Endothelial cell of umbilical vein (primary cell): Measurements from ENCODE around the gene SYCE1L. TPM values are rescaled to one million over a fixed set of nuclear protein-coding genes. Genes with fewer than 3 reads are reported as not detected.

ENCODE experiments used
- BruUV-seq: library from RNA; stranded (reverse); fragments of 400-500 nt; replicated peaks from 2 replicates; lab custom pipeline; 2021; lab: Mats Ljungman, UMichigan
- CTCF ChIA-PET: fragments of 300-600, 350-600 bp; sonication (Branson Sonifier 250); formaldehyde crosslinking; loops from one replicate; lab custom pipeline; 2021; ENCODE audit warnings: antibody characterized with exemption, inconsistent platforms; lab: Charles Lee
- POLR2A ChIA-PET: fragments of 300-600, 350-600 bp; sonication (Branson Sonifier 250); formaldehyde crosslinking; loops from one replicate; lab custom pipeline; 2021; ENCODE audit warnings: antibody characterized with exemption, inconsistent platforms; lab: Charles Lee
- DNase-seq: peaks from one replicate; pipeline ENCODE4 v3.0.0-alpha.2; 2011; ENCODE audit warnings: low read depth, low spot score
- FAIRE-seq: peaks from 2 replicates; lab custom pipeline; 2011; peaks lifted over from hg19 to GRCh38; lab: Jason Lieb, UNC
- H2AFZ ChIP-seq: 2 replicates; pipeline ENCODE4 v1.6.0; 2012; ENCODE audit warnings: low read depth, low read length, control low read depth, inconsistent platforms
- H3K27ac ChIP-seq: 2 replicates; pipeline ENCODE4 v1.5.1; 2011; ENCODE audit warnings: low read depth, mild to moderate bottlenecking, control low read depth, low read length, moderate library complexity; ENCODE audit not compliant: insufficient read depth
- H3K27me3 ChIP-seq, 2 experiments: 2 replicates each; pipeline versions ENCODE4 v1.6.0 to v1.6.1; 2011; ENCODE audit warnings: low read length in 2 of 2, mixed read lengths in 1 of 2; ENCODE audit not compliant: control insufficient read depth in 2 of 2, insufficient read depth in 2 of 2
- H3K36me3 ChIP-seq, 2 experiments: 2 replicates in 1 of 2; 3 replicates in 1 of 2; pipeline ENCODE4 v1.5.1; 2011; ENCODE audit warnings: low read length in 2 of 2, mild to moderate bottlenecking in 1 of 2, moderate library complexity in 1 of 2; ENCODE audit not compliant: control insufficient read depth in 2 of 2, insufficient read depth in 2 of 2; ENCODE audit errors: extremely low read depth in 1 of 2
- H3K4me1 ChIP-seq: 3 replicates; pipeline ENCODE4 v1.5.1; 2011; ENCODE audit warnings: mild to moderate bottlenecking, low read length; ENCODE audit not compliant: control insufficient read depth, insufficient read depth; ENCODE audit errors: extremely low read depth
- H3K4me2 ChIP-seq: 2 replicates; pipeline ENCODE4 v1.6.1; 2011; ENCODE audit warnings: low read length, control low read depth, mixed read lengths; ENCODE audit not compliant: insufficient read depth
- H3K4me3 ChIP-seq, 3 experiments: fragments of 200-600 bp in 1 of 3; sonication (generic), shearing (Covaris generic) in 1 of 3; replicated peaks in 1 of 3; 2 replicates each; pipeline ENCODE4 v1.5.1; 2011 to 2016; ENCODE audit warnings: control low read depth in 3 of 3, low read length in 3 of 3, mild to moderate bottlenecking in 2 of 3, inconsistent platforms in 1 of 3, low read depth in 1 of 3, moderate library complexity in 1 of 3; ENCODE audit not compliant: insufficient read depth in 1 of 3
- H3K79me2 ChIP-seq: 2 replicates; pipeline ENCODE4 v1.6.0; 2012; ENCODE audit warnings: low read length, inconsistent platforms; ENCODE audit not compliant: control insufficient read depth, insufficient read depth
- H3K9ac ChIP-seq: replicated peaks from 2 replicates; pipeline ENCODE3; 2011; ENCODE audit warnings: low read length, control low read depth; ENCODE audit not compliant: insufficient read depth; ENCODE audit errors: extremely low read depth
- H3K9me1 ChIP-seq: replicated peaks from 3 replicates; pipeline ENCODE4 v1.6.0; 2011; ENCODE audit warnings: mild to moderate bottlenecking, low read length; ENCODE audit not compliant: control insufficient read depth, insufficient read depth; ENCODE audit errors: extremely low read depth
- H3K9me3 ChIP-seq: replicated peaks from 2 replicates; pipeline ENCODE4 v1.5.1; 2012; ENCODE audit warnings: low read length, inconsistent platforms; ENCODE audit not compliant: control insufficient read depth, insufficient read depth
- H4K20me1 ChIP-seq: replicated peaks from 2 replicates; pipeline ENCODE3; 2011; ENCODE audit warnings: mild to moderate bottlenecking, low read length; ENCODE audit not compliant: control insufficient read depth, insufficient read depth; ENCODE audit errors: extremely low read depth
- CTCF ChIP-seq, 2 donors: IDR thresholded peaks; 1 replicate in 1 of 2; 2 replicates in 1 of 2; pipeline ENCODE4 v1.5.1; 2011; ENCODE audit warnings: low read length in 2 of 2, mild to moderate bottlenecking in 2 of 2, moderate library complexity in 2 of 2, control low read depth in 1 of 2, inconsistent platforms in 1 of 2, low read depth in 1 of 2; ENCODE audit not compliant: insufficient read depth in 1 of 2; ENCODE audit errors: extremely low read depth in 1 of 2
- EZH2 ChIP-seq: IDR thresholded peaks from 2 replicates; pipeline ENCODE4 v1.6.1; 2012; ENCODE audit warnings: borderline replicate concordance, low read depth, mild to moderate bottlenecking, moderate library complexity, low read length, inconsistent platforms; ENCODE audit not compliant: severe bottlenecking
- FOS ChIP-seq: IDR thresholded peaks from 2 replicates; pipeline ENCODE4 v1.6.1; 2011; ENCODE audit warnings: mild to moderate bottlenecking, low read length, moderate library complexity, borderline replicate concordance; ENCODE audit not compliant: insufficient read depth
- JUN ChIP-seq: IDR thresholded peaks from 2 replicates; pipeline ENCODE4 v1.6.1; 2011; ENCODE audit warnings: borderline replicate concordance, low read depth; ENCODE audit not compliant: insufficient read length, insufficient read depth
- MAX ChIP-seq: IDR thresholded peaks from 2 replicates; pipeline ENCODE4 v1.6.1; 2011; ENCODE audit not compliant: insufficient read depth, insufficient read length
- MYC ChIP-seq: IDR thresholded peaks from one replicate; pipeline ENCODE4 v1.6.1; 2011; ENCODE audit warnings: mild to moderate bottlenecking, low read depth, low read length
- POLR2A ChIP-seq: IDR thresholded peaks from 2 replicates; pipeline ENCODE4 v1.6.1; 2012; ENCODE audit warnings: low read depth, mild to moderate bottlenecking, control low read depth, low read length
- POLR2AphosphoS5 ChIP-seq: IDR thresholded peaks from 2 replicates; pipeline ENCODE4 v1.6.1; 2012; ENCODE audit warnings: low read depth, mild to moderate bottlenecking, control low read depth, low read length, moderate library complexity; ENCODE audit not compliant: insufficient read depth
- dilution Hi-C: fragments of 300-500 bp; cut with MboI; formaldehyde crosslinking; loops from one replicate; pipeline ENCODE4 v1.15.0; 2019; ENCODE audit warnings: low sequenced_read_pairs; ENCODE audit not compliant: extremely low pct_ligation_motif_present
- intact Hi-C: fragments of 100-400 bp; cut with micrococcal nuclease; formaldehyde crosslinking; loops from one replicate; pipeline ENCODE4 v1.10.0; 2022
- polyA plus RNA-seq, 4 experiments: library from polyadenylated mRNA; depleted of rRNA in 3 of 4; stranded (reverse) in 3 of 4; unstranded in 1 of 4; fragments of >200 nt; gene quantifications; 2 replicates each; pipeline versions ENCODE4 v1.2.1 to v1.2.3, GENCODE V29; 2011 to 2012; ENCODE audit warnings: missing spikeins in 1 of 4
- total RNA-seq: library from RNA; stranded (reverse); gene quantifications from 2 replicates; pipeline ENCODE4 v1.2.3, GENCODE V29; 2021

The SYCE1L gene
- total and polyA plus RNA-seq, 2 donors (not counting 3 experiments of a cell fraction or from before 2014, with no cell fraction given), result 6.8 to 13.7 TPM

- Histone ChIP-seq H3K4me3 (no peak overlapping the region), H3K9me3 (no peaks in the 10 kb centered on the region), H4K20me1 (no peaks in the 10 kb centered on the region), H3K4me2 (peak overlapping the region; percentile 37), H3K27me3 (no peaks in the 10 kb centered on the region), H3K27ac (peak overlapping the region; percentile 48), H2AFZ (no peak overlapping the region), H3K4me1 (peaks cover 17% of the 10 kb centered on the region), H3K79me2 (no peaks in the 10 kb centered on the region), H3K9ac (no peak overlapping the region), H3K9me1 (no peaks in the 10 kb centered on the region), H3K36me3 (no peaks in the 10 kb centered on the region)
- intact Hi-C loops (loop anchor here (1.0 to 2.0 kb wide), 3 partner anchors 21 to 509 kb away; partner anchors contain the start of gene NUDT7), dilution Hi-C loops (no loop called here)
- POLR2A ChIA-PET, result no interaction called here
- no TSS peak for BruUV-seq
- CTCF ChIA-PET, result no interaction called here
- DNase-seq, result peak; percentile 86
- FAIRE-seq, result peak; percentile 91
- TF ChIP-seq EZH2 (no peak), POLR2A (no peak), FOS (peak; percentile 88), JUN (peak; percentile 90), MAX (no peak), POLR2AphosphoS5 (peak; percentile 49)
Observed at GRCh38 chr16:77213542-77214106, 14.4 kb downstream of the SYCE1L start.

GRCh38 chr16:77214411-77215138 is 15.4 kb downstream of the SYCE1L start:
- H3K27me3 ChIP-seq, result no peaks in the 10 kb centered on the region
- intact Hi-C loops (no loop called here), dilution Hi-C loops (no loop called here)
- H3K4me3 ChIP-seq, result no peak overlapping the region
- H3K79me2 ChIP-seq, result no peaks in the 10 kb centered on the region
- no peaks in the 10 kb centered on the region for H4K20me1 ChIP-seq
- no peak overlapping the region for H2AFZ ChIP-seq
- TF ChIP-seq JUN, result no peak
- no peak for TF ChIP-seq MYC
- no peak for TF ChIP-seq MAX
- no peak for TF ChIP-seq POLR2A
- no peak for TF ChIP-seq POLR2AphosphoS5
- TF ChIP-seq FOS, result no peak
- no peak for TF ChIP-seq CTCF (IDR thresholded peaks at IDR 0.05; ENCODE audit: extremely low read depth in 1 of 2, insufficient read depth in 1 of 2, low read depth in 1 of 2, low read length in 2 of 2)
- no peak for TF ChIP-seq EZH2
- peaks cover 17% of the 10 kb centered on the region for H3K4me1 ChIP-seq
- H3K36me3 ChIP-seq, result no peaks in the 10 kb centered on the region
- FAIRE-seq, result no peak
- ChIA-PET POLR2A (no interaction called here), CTCF (interaction anchor here (1.5 kb wide), 1 partner anchor 43 kb away, joined by 5 read pairs; no protein-coding TSS in a partner anchor)
- peak overlapping the region; percentile 21 for H3K27ac ChIP-seq
- H3K9me3 ChIP-seq, result no peaks in the 10 kb centered on the region
- H3K4me2 ChIP-seq, result no peak overlapping the region
- H3K9ac ChIP-seq, result no peak overlapping the region
- no TSS peak for BruUV-seq
- no peaks in the 10 kb centered on the region for H3K9me1 ChIP-seq
- no peak for DNase-seq
